Measurements from ENCODE around the gene MAGI2. TPM values are rescaled to one million over a fixed set of nuclear protein-coding genes. Genes with fewer than 3 reads are reported as not detected.
A peak's percentile ranks its signal among the peaks of the same experiment; 100 is the strongest.

MAGI2 gene
- total and polyA plus RNA-seq, 2 experiments from 2014 or later, result 3.5 to 4.1 TPM

DNA sequence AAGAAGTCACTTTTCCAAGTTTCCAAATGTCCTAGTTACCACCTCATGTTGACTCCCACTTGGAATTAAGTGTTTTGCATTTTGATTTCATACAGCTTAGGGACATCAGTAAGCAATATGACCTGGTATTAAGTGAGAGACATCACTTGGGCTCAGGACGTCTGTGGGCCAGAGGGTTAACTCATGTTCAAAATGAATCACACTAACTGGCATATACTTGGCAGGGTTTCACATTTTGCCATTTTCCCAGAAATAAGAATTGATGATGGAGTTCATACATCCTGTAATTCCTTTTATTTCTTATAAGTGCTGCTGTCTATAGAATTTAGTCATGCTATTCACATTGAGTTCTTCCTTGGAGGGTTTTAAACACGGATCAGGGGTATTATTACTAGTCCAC, 1138.3 kb downstream of the MAGI2 start:
- Histone ChIP-seq H3K4me2 (ENCODE audit: unreplicated experiment) (no peak overlapping the region), H3K27me3 (replicated peaks; ENCODE audit: insufficient read depth) (no peaks in the 10 kb centered on the region), H3K9ac (no peak overlapping the region), H4K20me1 (ENCODE audit: insufficient read depth) (no peaks in the 10 kb centered on the region), H3K9me2 (ENCODE audit: insufficient read depth) (no peaks in the 10 kb centered on the region), H3F3A (ENCODE audit: insufficient read depth) (no peaks in the 10 kb centered on the region), H3K36me3 (ENCODE audit: low read depth) (no peaks in the 10 kb centered on the region), H3K9me3 (ENCODE audit: low read depth) (no peaks in the 10 kb centered on the region), H3K4me1 (ENCODE audit: insufficient read depth) (no peaks in the 10 kb centered on the region; the same call in 1 of the 2 replicates), H3K79me2 (ENCODE audit: insufficient read depth) (no peaks in the 10 kb centered on the region), H3K27ac (no peak overlapping the region), H3K4me3 (no peak overlapping the region), H2AFZ (no peak overlapping the region)
- no peak for DNase-seq
- WGBS, 2 experiments (ENCODE audit: low coverage in 1 of 2, low lambda C conversion rate in 2 of 2, missing lambda C conversion rate in 2 of 2), result 63 to 85% methylated on average over 2 of the region's 2 CpGs
- in situ Hi-C loops (cut with MboI), result no loop called here
- no peak for TF ChIP-seq EZH2phosphoT487 (IDR thresholded peaks at IDR 0.05; ENCODE audit: insufficient read depth, low read depth)
- TF ChIP-seq EZH2 (IDR thresholded peaks at IDR 0.05; ENCODE audit: insufficient read depth, poor library complexity, severe bottlenecking), result no peak

DNA sequence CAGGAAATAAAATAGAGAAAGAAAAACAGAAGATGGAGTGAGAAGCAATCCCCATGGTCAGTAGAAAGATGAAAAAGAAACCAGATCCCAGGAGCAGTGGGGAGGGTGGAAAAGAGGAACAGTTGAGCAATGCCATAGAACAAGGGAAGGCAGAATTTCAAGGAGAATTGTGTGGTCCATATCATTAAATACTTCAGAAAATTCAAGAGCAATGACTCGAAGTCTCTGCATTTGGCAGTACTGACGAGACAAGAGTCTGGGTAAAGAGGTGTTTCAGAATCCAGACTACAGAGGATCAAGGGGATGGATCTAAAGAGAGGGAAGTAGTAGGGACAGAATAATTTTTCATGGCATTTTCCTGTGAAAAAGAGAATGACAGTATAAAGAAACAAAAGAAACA, 1142.3 kb downstream of the MAGI2 start:
- Histone ChIP-seq H3K27ac (no peak overlapping the region), H2AFZ (no peak overlapping the region), H3K4me2 (ENCODE audit: unreplicated experiment) (no peak overlapping the region), H3K36me3 (ENCODE audit: low read depth) (no peaks in the 10 kb centered on the region), H3K9ac (no peak overlapping the region), H3K9me2 (ENCODE audit: insufficient read depth) (no peaks in the 10 kb centered on the region), H3K4me3 (no peak overlapping the region), H3K9me3 (ENCODE audit: low read depth) (no peaks in the 10 kb centered on the region), H3K4me1 (ENCODE audit: insufficient read depth) (no peaks in the 10 kb centered on the region; the same call in 1 of the 2 replicates), H3K27me3 (replicated peaks; ENCODE audit: insufficient read depth) (no peaks in the 10 kb centered on the region), H4K20me1 (ENCODE audit: insufficient read depth) (no peaks in the 10 kb centered on the region), H3F3A (ENCODE audit: insufficient read depth) (no peaks in the 10 kb centered on the region), H3K79me2 (ENCODE audit: insufficient read depth) (no peaks in the 10 kb centered on the region)
- 69 to 71% methylated on average over 2 of the region's 2 CpGs for WGBS, 2 experiments (ENCODE audit: low coverage in 1 of 2, low lambda C conversion rate in 2 of 2, missing lambda C conversion rate in 2 of 2)
- TF ChIP-seq EZH2phosphoT487 (IDR thresholded peaks at IDR 0.05; ENCODE audit: insufficient read depth, low read depth), result no peak
- no peak for TF ChIP-seq EZH2 (IDR thresholded peaks at IDR 0.05; ENCODE audit: insufficient read depth, poor library complexity, severe bottlenecking)
- peak; percentile 43 for DNase-seq
- in situ Hi-C loops (cut with MboI), result no loop called here

DNA sequence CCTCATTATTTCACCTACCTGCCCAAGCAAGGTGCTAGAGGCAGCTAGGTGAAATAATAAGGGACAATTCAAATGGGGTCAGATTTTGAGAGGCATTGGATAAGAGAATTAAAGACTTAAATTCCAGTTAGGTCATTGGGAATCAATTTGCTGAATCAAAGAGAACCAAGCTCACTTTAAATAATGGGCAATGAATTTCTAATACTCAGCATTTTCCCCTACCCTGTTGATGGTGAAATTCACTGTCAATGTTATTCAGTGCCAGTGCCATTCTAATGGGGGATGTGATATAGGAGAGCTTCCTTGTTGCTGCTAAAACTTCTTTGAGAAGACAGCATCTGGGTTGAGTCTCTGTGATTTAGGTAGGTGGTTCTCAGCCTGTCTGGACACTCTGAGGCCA, 1145.6 kb downstream of the MAGI2 start:
- DNase-seq, result no peak
- Histone ChIP-seq H3K9me2 (ENCODE audit: insufficient read depth) (no peaks in the 10 kb centered on the region), H3K36me3 (ENCODE audit: low read depth) (no peaks in the 10 kb centered on the region), H3K4me3 (no peak overlapping the region), H3K9me3 (ENCODE audit: low read depth) (no peaks in the 10 kb centered on the region), H3K9ac (no peak overlapping the region), H3K4me2 (ENCODE audit: unreplicated experiment) (no peak overlapping the region), H3K79me2 (ENCODE audit: insufficient read depth) (no peaks in the 10 kb centered on the region), H3K4me1 (ENCODE audit: insufficient read depth) (peaks cover 16% of the 10 kb centered on the region), H2AFZ (no peak overlapping the region), H3F3A (ENCODE audit: insufficient read depth) (0 out of 2 replicates have a peak, but pooled peaks cover 2% of the 10 kb centered on the region), H3K27ac (no peak overlapping the region), H3K27me3 (replicated peaks; ENCODE audit: insufficient read depth) (no peaks in the 10 kb centered on the region), H4K20me1 (ENCODE audit: insufficient read depth) (no peaks in the 10 kb centered on the region)
- in situ Hi-C loops (cut with MboI), result no loop called here
- TF ChIP-seq EZH2 (IDR thresholded peaks at IDR 0.05; ENCODE audit: insufficient read depth, poor library complexity, severe bottlenecking) (no peak), EZH2phosphoT487 (IDR thresholded peaks at IDR 0.05; ENCODE audit: insufficient read depth, low read depth) (no peak)

DNA sequence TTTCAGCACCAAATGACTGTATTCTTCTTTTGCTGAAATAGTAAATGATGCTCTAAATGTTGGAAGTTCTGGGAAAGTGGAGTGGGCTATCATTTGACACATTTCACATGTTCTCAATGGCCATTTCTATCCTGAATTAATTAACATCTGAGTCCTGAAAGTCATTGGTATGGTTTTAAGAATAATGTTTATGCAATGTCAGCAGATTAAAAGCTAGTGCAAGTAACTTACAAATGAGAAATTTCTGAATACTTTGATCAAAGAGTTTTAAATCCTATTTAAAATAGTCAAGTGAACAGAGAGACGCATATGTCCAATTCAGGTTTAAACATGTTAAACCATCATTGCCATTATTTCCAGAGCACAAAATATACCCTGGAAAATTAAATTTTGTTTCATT, 1146.8 kb downstream of the MAGI2 start:
- Histone ChIP-seq H3K27me3 (replicated peaks; ENCODE audit: insufficient read depth) (no peaks in the 10 kb centered on the region), H3K36me3 (ENCODE audit: low read depth) (no peaks in the 10 kb centered on the region), H4K20me1 (ENCODE audit: insufficient read depth) (no peaks in the 10 kb centered on the region), H3K4me2 (ENCODE audit: unreplicated experiment) (no peak overlapping the region), H3K4me1 (ENCODE audit: insufficient read depth) (peaks cover 27% of the 10 kb centered on the region), H3K9ac (no peak overlapping the region), H2AFZ (no peak overlapping the region), H3K27ac (no peak overlapping the region), H3K9me2 (ENCODE audit: insufficient read depth) (no peaks in the 10 kb centered on the region), H3K79me2 (ENCODE audit: insufficient read depth) (no peaks in the 10 kb centered on the region), H3K4me3 (no peak overlapping the region), H3F3A (ENCODE audit: insufficient read depth) (peaks cover 14% of the 10 kb centered on the region), H3K9me3 (ENCODE audit: low read depth) (no peaks in the 10 kb centered on the region)
- TF ChIP-seq EZH2phosphoT487 (IDR thresholded peaks at IDR 0.05; ENCODE audit: insufficient read depth, low read depth) (no peak), EZH2 (IDR thresholded peaks at IDR 0.05; ENCODE audit: insufficient read depth, poor library complexity, severe bottlenecking) (no peak)
- DNase-seq, result no peak
- in situ Hi-C loops (cut with MboI), result no loop called here
- 97% methylated on average over 1 of the region's 1 CpG for WGBS, 2 experiments (ENCODE audit: low coverage in 1 of 2, low lambda C conversion rate in 2 of 2, missing lambda C conversion rate in 2 of 2)

DNA sequence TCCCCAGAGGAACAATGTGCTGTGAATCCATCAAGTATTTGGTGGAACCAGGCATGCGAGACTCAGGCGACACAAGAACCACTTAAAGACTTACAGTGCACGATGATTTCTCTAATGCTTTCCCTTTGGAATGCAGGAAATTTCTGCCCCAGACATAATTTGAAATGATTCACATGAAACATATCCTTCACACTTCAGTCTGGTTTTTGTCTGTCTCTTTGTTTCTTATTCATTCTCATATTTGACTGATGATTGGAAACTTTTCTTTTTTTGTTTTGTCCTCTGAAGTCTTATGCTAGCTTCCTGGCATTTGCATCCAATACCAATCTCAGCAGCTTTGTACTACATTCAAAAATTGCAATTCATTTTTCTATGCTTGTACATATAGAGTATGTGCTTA, 1152.1 kb downstream of the MAGI2 start:
- Histone ChIP-seq H3K27me3 (replicated peaks; ENCODE audit: insufficient read depth) (no peaks in the 10 kb centered on the region), H3K27ac (peak overlapping the region; percentile 68), H3K4me2 (ENCODE audit: unreplicated experiment) (peak overlapping the region; percentile 64), H3K9me3 (ENCODE audit: low read depth) (no peaks in the 10 kb centered on the region), H3K4me1 (ENCODE audit: insufficient read depth) (peaks cover 57% of the 10 kb centered on the region), H3K9ac (peak overlapping the region; percentile 14; the same call in 1 of the 2 replicates), H3K4me3 (peak overlapping the region; percentile 35), H4K20me1 (ENCODE audit: insufficient read depth) (no peaks in the 10 kb centered on the region), H3K36me3 (ENCODE audit: low read depth) (no peaks in the 10 kb centered on the region), H3K79me2 (ENCODE audit: insufficient read depth) (no peaks in the 10 kb centered on the region), H3K9me2 (ENCODE audit: insufficient read depth) (no peaks in the 10 kb centered on the region), H3F3A (ENCODE audit: insufficient read depth) (peaks cover 37% of the 10 kb centered on the region), H2AFZ (peak overlapping the region; percentile 41)
- WGBS, 2 experiments (ENCODE audit: low coverage in 1 of 2, low lambda C conversion rate in 2 of 2, missing lambda C conversion rate in 2 of 2), result 0 to 4% methylated on average over 3 of the region's 3 CpGs
- peak; percentile 77 for DNase-seq
- TF ChIP-seq EZH2 (IDR thresholded peaks at IDR 0.05; ENCODE audit: insufficient read depth, poor library complexity, severe bottlenecking) (no peak), EZH2phosphoT487 (IDR thresholded peaks at IDR 0.05; ENCODE audit: insufficient read depth, low read depth) (no peak)
- in situ Hi-C loops (cut with MboI), result no loop called here
